Caco-2 (cell line): ENCODE results near the gene CCDC170. TPM values are rescaled to one million over a fixed set of nuclear protein-coding genes. Genes with fewer than 3 reads are reported as not detected.

Experiments
- BruUV-seq: library from RNA; stranded (reverse); fragments of 400-500 nt; replicated peaks from 2 replicates; lab custom pipeline; 2021; lab: Mats Ljungman, UMichigan
- CTCF ChIA-PET: fragments of 300-600 bp; sonication (Branson Sonifier 250); formaldehyde crosslinking; loops from one replicate; lab custom pipeline; 2022; ENCODE audit warnings: antibody characterized with exemption; lab: Charles Lee
- POLR2A ChIA-PET: fragments of 300-600 bp; sonication (Branson Sonifier 250); formaldehyde crosslinking; loops from one replicate; lab custom pipeline; 2022; ENCODE audit warnings: antibody characterized with exemption; lab: Charles Lee
- DNase-seq, 2 experiments: peaks; one replicate each; pipeline versions ENCODE4 v3.0.0 to v3.0.0-alpha.2; 2020 to 2022
- H3K27me3 ChIP-seq: replicated peaks from 2 replicates; pipeline ENCODE4 v1.6.0; 2011; ENCODE audit warnings: low read length; ENCODE audit not compliant: control insufficient read depth, insufficient read depth
- H3K36me3 ChIP-seq: 2 replicates; pipeline ENCODE4 v1.5.1; 2011; ENCODE audit warnings: low read length; ENCODE audit not compliant: control insufficient read depth, insufficient read depth
- H3K4me1 ChIP-seq: fragments of 250-450 bp; sonication (Bioruptor Pico); 2 replicates; pipeline ENCODE4 v1.5.1; 2020; ENCODE audit warnings: mild to moderate bottlenecking
- H3K4me3 ChIP-seq: 2 replicates; pipeline ENCODE4 v1.5.1; 2011; ENCODE audit warnings: low read depth, mild to moderate bottlenecking, control low read depth, low read length
- H3K9me3 ChIP-seq: fragments of 250-450 bp; sonication (Bioruptor Pico); 2 replicates; pipeline ENCODE4 v1.5.1; 2020; ENCODE audit warnings: mild to moderate bottlenecking, moderate library complexity
- H3K27ac Mint-ChIP-seq: one replicate; pipeline ENCODE4 v1.8.0; 2022; ENCODE audit warnings: mixed read lengths; ENCODE audit not compliant: unreplicated experiment
- H3K27me3 Mint-ChIP-seq: one replicate; pipeline ENCODE4 v1.8.0; 2022; ENCODE audit warnings: mixed read lengths; ENCODE audit not compliant: insufficient read depth, unreplicated experiment
- H3K36me3 Mint-ChIP-seq: one replicate; pipeline ENCODE4 v1.8.0; 2022; ENCODE audit warnings: mild to moderate bottlenecking, mixed read lengths; ENCODE audit not compliant: insufficient read depth, unreplicated experiment
- H3K4me1 Mint-ChIP-seq: one replicate; pipeline ENCODE4 v1.8.0; 2022; ENCODE audit warnings: low read depth, mixed read lengths; ENCODE audit not compliant: unreplicated experiment
- H3K4me3 Mint-ChIP-seq: one replicate; pipeline ENCODE4 v1.8.0; 2022; ENCODE audit warnings: mild to moderate bottlenecking, moderate library complexity, mixed read lengths; ENCODE audit not compliant: unreplicated experiment
- H3K9me3 Mint-ChIP-seq: one replicate; pipeline ENCODE4 v1.8.0; 2022; ENCODE audit warnings: mixed read lengths; ENCODE audit not compliant: unreplicated experiment
- CTCF ChIP-seq, 2 experiments: fragments of 200-600 bp in 1 of 2; IDR thresholded peaks; 1 replicate in 1 of 2; 2 replicates in 1 of 2; pipeline versions ENCODE4 v1.5.1 to v1.8.0; 2011 to 2022; ENCODE audit warnings: antibody characterized with exemption in 1 of 2, control low read depth in 1 of 2, inconsistent platforms in 1 of 2, low read depth in 1 of 2, low read length in 1 of 2, mild to moderate bottlenecking in 1 of 2, moderate library complexity in 1 of 2; ENCODE audit not compliant: insufficient read depth in 1 of 2, severe bottlenecking in 1 of 2, unreplicated experiment in 1 of 2
- intact Hi-C: fragments of 100-400 bp; cut with micrococcal nuclease; formaldehyde crosslinking; loops from one replicate; pipeline ENCODE4 v1.10.0; 2022; ENCODE audit not compliant: unreplicated experiment
- total RNA-seq: library from RNA; stranded (reverse); gene quantifications from 2 replicates; pipeline ENCODE4 v1.2.3, GENCODE V29; 2022

CCDC170 gene
- total RNA-seq, 1 experiment from 2014 or later = 6.8 TPM

- H3K9me3 Mint-ChIP-seq = peaks cover 13% of the 10 kb centered on the region
- Histone ChIP-seq H3K27me3 (no peaks in the 10 kb centered on the region), H3K36me3 (no peaks in the 10 kb centered on the region; the same call in 1 of the 2 replicates), H3K4me1 (peaks cover 13% of the 10 kb centered on the region; the same call in 1 of the 2 replicates), H3K9me3 (peaks cover 11% of the 10 kb centered on the region; the same call in 1 of the 2 replicates), H3K4me3 (no peak overlapping the region)
- CTCF ChIA-PET = no interaction called here
- TF ChIP-seq CTCF (IDR thresholded peaks at IDR 0.05; ENCODE audit: insufficient read depth in 1 of 2, low read depth in 1 of 2, low read length in 1 of 2, severe bottlenecking in 1 of 2, unreplicated experiment in 1 of 2) = no peak
- no peaks in the 10 kb centered on the region for H3K36me3 Mint-ChIP-seq
- no peak overlapping the region for H3K27ac Mint-ChIP-seq
- POLR2A ChIA-PET = interaction anchor here (1.3 kb wide), 1 partner anchor 11 kb away, joined by 3 read pairs; no protein-coding TSS in a partner anchor
- peak in 1 of 2 experiments; percentile 23 for DNase-seq
- no peak overlapping the region for H3K4me3 Mint-ChIP-seq
- intact Hi-C loops = no loop called here
- H3K4me1 Mint-ChIP-seq = peaks cover 7% of the 10 kb centered on the region
- no TSS peak for BruUV-seq
- H3K27me3 Mint-ChIP-seq = no peaks in the 10 kb centered on the region
Observed at GRCh38 chr6:151658091-151658490, 164.3 kb downstream of the CCDC170 start.

DNA sequence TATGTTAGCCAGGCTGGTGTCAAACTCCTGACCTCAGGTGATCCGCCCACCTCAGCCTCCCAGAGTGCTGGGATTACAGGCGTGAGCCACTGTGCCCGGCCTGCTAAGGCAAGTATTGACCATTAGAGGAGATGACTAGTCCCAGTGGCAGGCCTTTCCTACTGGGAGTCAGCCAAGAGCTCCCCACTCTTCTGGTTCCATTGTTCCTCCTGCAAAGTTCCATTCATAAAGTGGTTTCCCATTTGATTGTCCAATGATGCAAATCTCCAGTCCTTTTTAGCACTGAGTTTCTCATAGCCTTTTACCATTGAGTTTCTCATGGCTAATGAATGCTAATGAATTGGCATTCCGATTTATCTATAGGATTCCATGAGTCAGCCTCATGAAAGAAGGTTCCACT is 165.4 kb downstream of the CCDC170 start:
- H3K4me1 ChIP-seq = peaks cover 13% of the 10 kb centered on the region; the same call in 1 of the 2 replicates
- no peaks in the 10 kb centered on the region; the same call in 1 of the 2 replicates for H3K36me3 ChIP-seq
- no peaks in the 10 kb centered on the region for H3K27me3 Mint-ChIP-seq
- no peak overlapping the region for H3K4me3 Mint-ChIP-seq
- no peak overlapping the region for H3K4me3 ChIP-seq
- H3K27me3 ChIP-seq = no peaks in the 10 kb centered on the region
- intact Hi-C loops = no loop called here
- no peak for DNase-seq
- BruUV-seq = no TSS peak
- peaks cover 11% of the 10 kb centered on the region; the same call in 1 of the 2 replicates for H3K9me3 ChIP-seq
- peaks cover 11% of the 10 kb centered on the region for H3K9me3 Mint-ChIP-seq
- peaks cover 7% of the 10 kb centered on the region for H3K4me1 Mint-ChIP-seq
- ChIA-PET CTCF (interaction anchor here (0.5 kb wide), 1 partner anchor 133 kb away, joined by 4 read pairs; no protein-coding TSS in a partner anchor), POLR2A (interaction anchor here (1.3 kb wide), 1 partner anchor 10 kb away, joined by 3 read pairs; no protein-coding TSS in a partner anchor)
- no peak for TF ChIP-seq CTCF (IDR thresholded peaks at IDR 0.05; ENCODE audit: insufficient read depth in 1 of 2, low read depth in 1 of 2, low read length in 1 of 2, severe bottlenecking in 1 of 2, unreplicated experiment in 1 of 2)
- no peaks in the 10 kb centered on the region for H3K36me3 Mint-ChIP-seq
- no peak overlapping the region for H3K27ac Mint-ChIP-seq

- H3K4me1 ChIP-seq = peaks cover 13% of the 10 kb centered on the region; the same call in 1 of the 2 replicates
- H3K4me3 ChIP-seq = no peak overlapping the region
- Mint-ChIP-seq H3K9me3 (peaks cover 2% of the 10 kb centered on the region), H3K4me1 (peaks cover 8% of the 10 kb centered on the region), H3K27me3 (no peaks in the 10 kb centered on the region), H3K36me3 (no peaks in the 10 kb centered on the region), H3K4me3 (no peak overlapping the region), H3K27ac (no peak overlapping the region)
- DNase-seq = no peak
- H3K36me3 ChIP-seq = no peaks in the 10 kb centered on the region; the same call in 1 of the 2 replicates
- intact Hi-C loops = no loop called here
- POLR2A ChIA-PET = no interaction called here
- CTCF ChIA-PET = no interaction called here
- no peak for TF ChIP-seq CTCF (IDR thresholded peaks at IDR 0.05; ENCODE audit: insufficient read depth in 1 of 2, low read depth in 1 of 2, low read length in 1 of 2, severe bottlenecking in 1 of 2, unreplicated experiment in 1 of 2)
- BruUV-seq = no TSS peak
- no peaks in the 10 kb centered on the region for H3K27me3 ChIP-seq
- no peaks in the 10 kb centered on the region for H3K9me3 ChIP-seq
Observed at GRCh38 chr6:151661509-151661908, 167.7 kb downstream of the CCDC170 start.
